Peyer's patch (tissue), 4 donors: ENCODE measurements around the gene RIIAD1.

Experiments used
- POLR2A ChIP-seq, 2 donors: fragments of 450-650 bp; IDR thresholded peaks; one replicate each; pipeline ENCODE4 v1.5.1; 2017; ENCODE audit warnings: antibody characterized with exemption in 2 of 2, mild to moderate bottlenecking in 2 of 2, moderate library complexity in 2 of 2
- TF ChIP-seq, protein P1 (sequence below), 6 experiments: fragments of 450-650 bp in 4 of 6; fragments of 200-600 bp in 2 of 6; sonication (generic) in 1 of 6; IDR thresholded peaks; one replicate each; pipeline ENCODE4 v1.5.1; 2017 to 2019; ENCODE audit warnings: antibody characterized with exemption in 6 of 6, mild to moderate bottlenecking in 3 of 6, moderate library complexity in 1 of 6

DNA sequence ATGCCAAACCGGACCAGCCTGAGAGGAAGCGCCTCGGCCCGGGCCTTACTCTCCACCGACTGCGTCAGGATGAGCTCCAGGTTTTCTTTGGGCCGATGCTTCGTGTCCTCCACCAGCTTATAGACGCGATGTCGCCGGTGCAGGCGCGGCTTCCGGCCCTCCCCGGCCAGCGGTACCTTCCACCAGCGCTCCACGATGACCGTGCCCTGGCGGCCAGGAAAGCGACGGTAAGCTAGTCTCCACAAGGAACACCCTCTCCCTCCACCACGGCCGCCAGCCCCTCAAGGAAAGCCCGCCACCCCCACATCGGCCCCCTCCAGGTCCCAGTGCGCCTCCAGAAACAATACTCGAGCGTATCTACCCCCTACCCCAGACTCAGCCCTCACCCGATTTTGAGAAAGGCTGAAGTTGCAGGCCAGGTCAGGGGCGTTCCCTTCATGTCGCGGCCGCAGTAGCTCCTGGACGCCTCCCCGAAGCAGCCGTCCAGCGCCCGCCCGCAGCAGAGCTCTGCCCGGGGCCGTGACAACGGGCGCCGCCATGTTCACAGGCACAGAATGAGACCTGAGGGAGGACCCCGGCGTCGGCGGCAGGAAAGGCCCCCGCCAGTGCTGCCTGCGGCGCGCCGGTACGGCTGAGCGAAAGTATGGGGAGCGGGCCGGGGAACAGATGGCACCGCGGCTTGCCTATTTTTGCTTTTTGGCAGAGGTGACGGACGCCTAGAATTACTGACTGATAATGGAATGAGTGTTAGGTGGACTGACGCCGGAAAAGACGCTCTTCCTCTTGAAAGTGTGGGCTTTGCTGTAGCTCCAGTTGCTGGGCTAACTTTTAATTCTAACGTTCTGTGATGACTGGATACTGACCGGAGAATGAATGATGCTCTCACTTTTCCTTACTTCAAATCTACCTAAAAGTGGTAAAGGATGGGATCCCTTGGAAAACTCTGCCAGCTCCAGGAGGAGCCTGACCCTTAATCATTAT, 41.9 kb downstream of the RIIAD1 start, which contains the start of gene MRPL9:
- TF ChIP-seq, protein P1, sequence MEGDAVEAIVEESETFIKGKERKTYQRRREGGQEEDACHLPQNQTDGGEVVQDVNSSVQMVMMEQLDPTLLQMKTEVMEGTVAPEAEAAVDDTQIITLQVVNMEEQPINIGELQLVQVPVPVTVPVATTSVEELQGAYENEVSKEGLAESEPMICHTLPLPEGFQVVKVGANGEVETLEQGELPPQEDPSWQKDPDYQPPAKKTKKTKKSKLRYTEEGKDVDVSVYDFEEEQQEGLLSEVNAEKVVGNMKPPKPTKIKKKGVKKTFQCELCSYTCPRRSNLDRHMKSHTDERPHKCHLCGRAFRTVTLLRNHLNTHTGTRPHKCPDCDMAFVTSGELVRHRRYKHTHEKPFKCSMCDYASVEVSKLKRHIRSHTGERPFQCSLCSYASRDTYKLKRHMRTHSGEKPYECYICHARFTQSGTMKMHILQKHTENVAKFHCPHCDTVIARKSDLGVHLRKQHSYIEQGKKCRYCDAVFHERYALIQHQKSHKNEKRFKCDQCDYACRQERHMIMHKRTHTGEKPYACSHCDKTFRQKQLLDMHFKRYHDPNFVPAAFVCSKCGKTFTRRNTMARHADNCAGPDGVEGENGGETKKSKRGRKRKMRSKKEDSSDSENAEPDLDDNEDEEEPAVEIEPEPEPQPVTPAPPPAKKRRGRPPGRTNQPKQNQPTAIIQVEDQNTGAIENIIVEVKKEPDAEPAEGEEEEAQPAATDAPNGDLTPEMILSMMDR (IDR thresholded peaks at IDR 0.05), result peak in 1 of 6 experiments; percentile 10
- TF ChIP-seq POLR2A (IDR thresholded peaks at IDR 0.05), result peak in 1 of 2 donors; percentile 50
